Panc1 (cell line): ENCODE results near the gene RIOK2. TPM values are rescaled to one million over a fixed set of nuclear protein-coding genes. Genes with fewer than 3 reads are reported as not detected.

Experiments
- ATAC-seq: fragments of 200-7000 bp; cut with Tn5 transposase; 2 replicates; pipeline ENCODE4 v1.9.1; 2020; ENCODE audit warnings: mild to moderate bottlenecking, moderate library complexity
- BruUV-seq: library from RNA; stranded (reverse); fragments of 400-500 nt; replicated peaks from 2 replicates; lab custom pipeline; 2021; lab: Mats Ljungman, UMichigan
- CTCF ChIA-PET: fragments of 300-600 bp; sonication (Branson Sonifier 250); formaldehyde crosslinking; loops from one replicate; lab custom pipeline; 2022; ENCODE audit warnings: antibody characterized with exemption; lab: Charles Lee
- POLR2A ChIA-PET: fragments of 300-600 bp; sonication (Branson Sonifier 250); formaldehyde crosslinking; loops from one replicate; lab custom pipeline; 2022; ENCODE audit warnings: antibody characterized with exemption; lab: Charles Lee
- DNase-seq: peaks from one replicate; pipeline ENCODE4 v3.0.0-alpha.2; 2010; ENCODE audit warnings: low read depth, low spot score
- H3K27ac ChIP-seq: 2 replicates; pipeline ENCODE4 v1.5.1; 2011; ENCODE audit warnings: mild to moderate bottlenecking, low read length, inconsistent platforms
- H3K27me3 ChIP-seq: fragments of 200-500 bp; sonication (Bioruptor generic); 2 replicates; pipeline ENCODE4 v1.6.0; 2014; ENCODE audit warnings: low read length, inconsistent platforms; ENCODE audit not compliant: control insufficient read depth, insufficient read depth
- H3K36me3 ChIP-seq: fragments of 200-500 bp; sonication (Bioruptor generic); 2 replicates; pipeline ENCODE4 v1.5.1; 2014; ENCODE audit warnings: inconsistent platforms, mild to moderate bottlenecking, low read length, moderate library complexity; ENCODE audit not compliant: control insufficient read depth, insufficient read depth
- H3K4me1 ChIP-seq: 2 replicates; pipeline ENCODE4 v1.5.1; 2011; ENCODE audit warnings: inconsistent platforms, mild to moderate bottlenecking, low read length, moderate library complexity; ENCODE audit not compliant: control insufficient read depth, insufficient read depth
- H3K4me3 ChIP-seq, 2 experiments: 2 replicates each; pipeline ENCODE4 v1.5.1; 2011 to 2012; ENCODE audit warnings: low read depth in 2 of 2, low read length in 2 of 2, mild to moderate bottlenecking in 2 of 2, inconsistent platforms in 1 of 2, moderate library complexity in 1 of 2
- H3K9me3 ChIP-seq: fragments of 200-500 bp; sonication (Bioruptor generic); 2 replicates; pipeline ENCODE4 v1.5.1; 2014; ENCODE audit warnings: low read depth, mild to moderate bottlenecking, inconsistent platforms, low read length, moderate library complexity; ENCODE audit not compliant: control insufficient read depth, insufficient read depth
- POLR2AphosphoS5 ChIP-seq: IDR thresholded peaks from 2 replicates; pipeline ENCODE4 v1.6.1; 2012; ENCODE audit warnings: mild to moderate bottlenecking, low read depth, low read length, moderate library complexity
- SIN3A ChIP-seq: IDR thresholded peaks from 2 replicates; pipeline ENCODE4 v1.6.1; 2012; ENCODE audit warnings: low read depth, mild to moderate bottlenecking, low read length, moderate library complexity, borderline replicate concordance; ENCODE audit not compliant: insufficient read depth
- TCF7L2 ChIP-seq: IDR thresholded peaks from 2 replicates; pipeline ENCODE4 v1.6.1; 2011; ENCODE audit warnings: mild to moderate bottlenecking, low read depth, low read length, inconsistent platforms
- in situ Hi-C: cut with HindIII; loops from 2 replicates; pipeline ENCODE4 v1.10.0; 2016; ENCODE audit warnings: low sequenced_read_pairs, low pct_unique_long_range_greater_than_20kb
- intact Hi-C: fragments of 100-400 bp; cut with micrococcal nuclease; formaldehyde crosslinking; loops from one replicate; pipeline ENCODE4 v1.10.0; 2022; ENCODE audit not compliant: unreplicated experiment
- total RNA-seq: library from RNA; stranded (reverse); gene quantifications from one replicate; pipeline ENCODE4 v1.2.1, GENCODE V29; 2021; ENCODE audit not compliant: unreplicated experiment
- TF ChIP-seq, protein P1 (sequence below): fragments of 450-650 bp; IDR thresholded peaks from 2 replicates; pipeline ENCODE4 v1.5.1; 2017; ENCODE audit warnings: mild to moderate bottlenecking
- TF ChIP-seq, protein P2 (sequence below), 2 experiments: IDR thresholded peaks; 2 replicates each; pipeline ENCODE4 v1.6.1; 2011 to 2012; ENCODE audit warnings: low read depth in 2 of 2, control low read depth in 1 of 2, low read length in 1 of 2, mild to moderate bottlenecking in 1 of 2, moderate library complexity in 1 of 2; ENCODE audit not compliant: insufficient read depth in 1 of 2

Gene RIOK2
- total RNA-seq, 1 experiment from 2014 or later = 32.5 TPM

GRCh38 chr5:97133101-97133500 lies 49.9 kb downstream of the RIOK2 start:
- intact Hi-C loops = no loop called here
- in situ Hi-C loops = no loop called here
- TF ChIP-seq, protein P1, sequence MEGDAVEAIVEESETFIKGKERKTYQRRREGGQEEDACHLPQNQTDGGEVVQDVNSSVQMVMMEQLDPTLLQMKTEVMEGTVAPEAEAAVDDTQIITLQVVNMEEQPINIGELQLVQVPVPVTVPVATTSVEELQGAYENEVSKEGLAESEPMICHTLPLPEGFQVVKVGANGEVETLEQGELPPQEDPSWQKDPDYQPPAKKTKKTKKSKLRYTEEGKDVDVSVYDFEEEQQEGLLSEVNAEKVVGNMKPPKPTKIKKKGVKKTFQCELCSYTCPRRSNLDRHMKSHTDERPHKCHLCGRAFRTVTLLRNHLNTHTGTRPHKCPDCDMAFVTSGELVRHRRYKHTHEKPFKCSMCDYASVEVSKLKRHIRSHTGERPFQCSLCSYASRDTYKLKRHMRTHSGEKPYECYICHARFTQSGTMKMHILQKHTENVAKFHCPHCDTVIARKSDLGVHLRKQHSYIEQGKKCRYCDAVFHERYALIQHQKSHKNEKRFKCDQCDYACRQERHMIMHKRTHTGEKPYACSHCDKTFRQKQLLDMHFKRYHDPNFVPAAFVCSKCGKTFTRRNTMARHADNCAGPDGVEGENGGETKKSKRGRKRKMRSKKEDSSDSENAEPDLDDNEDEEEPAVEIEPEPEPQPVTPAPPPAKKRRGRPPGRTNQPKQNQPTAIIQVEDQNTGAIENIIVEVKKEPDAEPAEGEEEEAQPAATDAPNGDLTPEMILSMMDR = no peak
- no TSS peak for BruUV-seq
- Histone ChIP-seq H3K9me3 (no peaks in the 10 kb centered on the region), H3K4me3 (no peak overlapping the region), H3K36me3 (no peaks in the 10 kb centered on the region), H3K4me1 (no peaks in the 10 kb centered on the region), H3K27ac (no peak overlapping the region), H3K27me3 (peaks cover 8% of the 10 kb centered on the region)
- DNase-seq (no peak), ATAC-seq (no peak)
- ChIA-PET CTCF (no interaction called here), POLR2A (no interaction called here)

DNA sequence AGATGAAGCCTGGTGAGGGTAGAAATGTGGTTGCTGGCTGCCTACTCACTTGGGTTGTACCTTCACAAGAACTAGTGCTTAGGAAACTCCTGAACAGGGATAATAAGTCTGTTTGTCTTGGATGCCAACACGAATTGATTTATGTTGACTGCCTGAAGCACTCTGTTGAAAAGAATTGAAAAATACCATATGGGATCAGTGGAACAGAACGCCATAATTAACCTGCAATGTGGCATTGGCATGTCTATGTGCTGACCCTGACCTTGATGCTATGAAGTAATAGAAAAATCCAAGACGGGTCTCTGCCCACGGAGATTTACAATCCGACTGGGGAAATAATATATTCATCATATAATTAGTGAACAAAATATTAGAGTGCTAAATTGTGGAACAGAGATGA lies 51.1 kb downstream of the RIOK2 start:
- no peaks in the 10 kb centered on the region for H3K4me1 ChIP-seq
- in situ Hi-C loops = no loop called here
- TF ChIP-seq TCF7L2 (no peak), POLR2AphosphoS5 (no peak), SIN3A (no peak)
- TF ChIP-seq, protein P1 = no peak
- TF ChIP-seq, protein P2, sequence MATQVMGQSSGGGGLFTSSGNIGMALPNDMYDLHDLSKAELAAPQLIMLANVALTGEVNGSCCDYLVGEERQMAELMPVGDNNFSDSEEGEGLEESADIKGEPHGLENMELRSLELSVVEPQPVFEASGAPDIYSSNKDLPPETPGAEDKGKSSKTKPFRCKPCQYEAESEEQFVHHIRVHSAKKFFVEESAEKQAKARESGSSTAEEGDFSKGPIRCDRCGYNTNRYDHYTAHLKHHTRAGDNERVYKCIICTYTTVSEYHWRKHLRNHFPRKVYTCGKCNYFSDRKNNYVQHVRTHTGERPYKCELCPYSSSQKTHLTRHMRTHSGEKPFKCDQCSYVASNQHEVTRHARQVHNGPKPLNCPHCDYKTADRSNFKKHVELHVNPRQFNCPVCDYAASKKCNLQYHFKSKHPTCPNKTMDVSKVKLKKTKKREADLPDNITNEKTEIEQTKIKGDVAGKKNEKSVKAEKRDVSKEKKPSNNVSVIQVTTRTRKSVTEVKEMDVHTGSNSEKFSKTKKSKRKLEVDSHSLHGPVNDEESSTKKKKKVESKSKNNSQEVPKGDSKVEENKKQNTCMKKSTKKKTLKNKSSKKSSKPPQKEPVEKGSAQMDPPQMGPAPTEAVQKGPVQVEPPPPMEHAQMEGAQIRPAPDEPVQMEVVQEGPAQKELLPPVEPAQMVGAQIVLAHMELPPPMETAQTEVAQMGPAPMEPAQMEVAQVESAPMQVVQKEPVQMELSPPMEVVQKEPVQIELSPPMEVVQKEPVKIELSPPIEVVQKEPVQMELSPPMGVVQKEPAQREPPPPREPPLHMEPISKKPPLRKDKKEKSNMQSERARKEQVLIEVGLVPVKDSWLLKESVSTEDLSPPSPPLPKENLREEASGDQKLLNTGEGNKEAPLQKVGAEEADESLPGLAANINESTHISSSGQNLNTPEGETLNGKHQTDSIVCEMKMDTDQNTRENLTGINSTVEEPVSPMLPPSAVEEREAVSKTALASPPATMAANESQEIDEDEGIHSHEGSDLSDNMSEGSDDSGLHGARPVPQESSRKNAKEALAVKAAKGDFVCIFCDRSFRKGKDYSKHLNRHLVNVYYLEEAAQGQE (IDR thresholded peaks at IDR 0.05; ENCODE audit: insufficient read depth in 1 of 2, low read depth in 2 of 2, low read length in 1 of 2) = no peak
- intact Hi-C loops = no loop called here
- CTCF ChIA-PET = interaction anchor here (0.7 kb wide), 1 partner anchor 1030 kb away, joined by 3 read pairs; no protein-coding TSS in a partner anchor
- H3K27me3 ChIP-seq = peaks cover 7% of the 10 kb centered on the region
- no peak overlapping the region for H3K4me3 ChIP-seq
- no TSS peak for BruUV-seq
- DNase-seq = no peak
- no peak overlapping the region for H3K27ac ChIP-seq
- H3K36me3 ChIP-seq = no peaks in the 10 kb centered on the region
- POLR2A ChIA-PET = no interaction called here
- no peak for ATAC-seq
- H3K9me3 ChIP-seq = no peaks in the 10 kb centered on the region
